Chondrocyte (in vitro differentiated cells): ENCODE data around the gene CDCA7. TPM values are rescaled to one million over a fixed set of nuclear protein-coding genes. Genes with fewer than 3 reads are reported as not detected.
"Not testable (repeated sequence)": the region's sequence is repeated elsewhere in the genome, so short reads cannot be mapped to it uniquely, and the experiment has no call there.

Experiments
- DNase-seq: peaks from one replicate; pipeline ENCODE4 v3.0.0; 2021; ENCODE audit warnings: mixed read lengths, low spot score
- H3K27ac Mint-ChIP-seq: one replicate; pipeline ENCODE4 v1.8.0; 2021; ENCODE audit warnings: mild to moderate bottlenecking, moderate library complexity, mixed read lengths; ENCODE audit not compliant: unreplicated experiment
- H3K27me3 Mint-ChIP-seq: 2 replicates; pipeline ENCODE4 v1.8.0; 2021; ENCODE audit warnings: low read depth, mixed read lengths
- H3K36me3 Mint-ChIP-seq: 2 replicates; pipeline ENCODE4 v1.8.0; 2021; ENCODE audit warnings: low read depth, mixed read lengths
- H3K4me1 Mint-ChIP-seq: 2 replicates; pipeline ENCODE4 v1.8.0; 2021; ENCODE audit warnings: low read depth, mild to moderate bottlenecking, mixed read lengths
- H3K4me3 Mint-ChIP-seq: one replicate; pipeline ENCODE4 v1.8.0; 2021; ENCODE audit warnings: mild to moderate bottlenecking, moderate library complexity, mixed read lengths; ENCODE audit not compliant: unreplicated experiment
- H3K9me3 Mint-ChIP-seq: 2 replicates; pipeline ENCODE4 v1.8.0; 2021; ENCODE audit warnings: low read depth, mixed read lengths
- long read RNA-seq: library from polyadenylated mRNA; stranded (forward); transcript quantifications from one replicate; pipeline ENCODE4 v2.0.0, GENCODE V29; 2021
- total RNA-seq: library from RNA; stranded (reverse); gene quantifications from 3 replicates; pipeline ENCODE4 v1.2.1, GENCODE V29; 2021
- TF ChIP-seq, protein P1 (sequence below): fragments of 200-600 bp; sonication (generic); IDR thresholded peaks from 2 replicates; pipeline ENCODE4 v1.5.0; 2021; ENCODE audit warnings: antibody characterized with exemption, mild to moderate bottlenecking, moderate library complexity

The CDCA7 gene
- 5.4 to 8.7 TPM (median 5.9 TPM) in 3 replicates for total RNA-seq
- long read RNA-seq, transcript CDCA7-202 (9 exons, 2,500 nt), result major isoform, 6 of 10 reads
- long read RNA-seq, partial matches to known transcripts, result 0 of 10 reads
- long read RNA-seq, other reads (novel, unspliced or antisense), result 3 of 10 reads

DNA sequence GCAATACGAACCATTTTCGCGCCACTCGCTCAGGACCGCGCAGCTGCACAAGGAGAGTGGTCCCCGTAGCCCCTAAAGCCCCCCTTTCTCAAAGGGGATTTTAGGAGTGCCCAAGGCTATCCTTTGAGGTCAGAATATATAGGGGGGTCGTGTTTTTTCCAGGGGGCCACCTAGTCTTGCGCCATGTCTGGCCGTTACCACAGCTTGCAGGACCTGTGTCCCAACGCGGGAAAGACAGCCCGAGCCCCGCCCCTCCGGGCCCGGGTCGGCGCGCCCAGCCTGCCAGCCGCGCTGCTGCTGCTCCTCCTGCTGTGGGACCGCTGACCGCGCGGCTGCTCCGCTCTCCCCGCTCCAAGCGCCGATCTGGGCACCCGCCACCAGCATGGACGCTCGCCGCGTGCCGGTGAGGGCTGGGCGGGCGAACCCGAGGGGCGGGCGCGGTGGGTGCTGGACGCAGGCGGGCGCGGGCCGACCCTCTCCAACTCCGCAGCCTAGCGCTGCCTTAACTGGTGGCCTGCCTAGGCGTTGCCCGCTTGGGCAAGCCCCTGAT, at the start of gene CDCA7:
Gene CDCA7, plus strand, starts transcription at position 291 of the 550 bp plus-strand sequence. Its CDS starts 92 bp downstream, at position 383.
- TF ChIP-seq, protein P1, sequence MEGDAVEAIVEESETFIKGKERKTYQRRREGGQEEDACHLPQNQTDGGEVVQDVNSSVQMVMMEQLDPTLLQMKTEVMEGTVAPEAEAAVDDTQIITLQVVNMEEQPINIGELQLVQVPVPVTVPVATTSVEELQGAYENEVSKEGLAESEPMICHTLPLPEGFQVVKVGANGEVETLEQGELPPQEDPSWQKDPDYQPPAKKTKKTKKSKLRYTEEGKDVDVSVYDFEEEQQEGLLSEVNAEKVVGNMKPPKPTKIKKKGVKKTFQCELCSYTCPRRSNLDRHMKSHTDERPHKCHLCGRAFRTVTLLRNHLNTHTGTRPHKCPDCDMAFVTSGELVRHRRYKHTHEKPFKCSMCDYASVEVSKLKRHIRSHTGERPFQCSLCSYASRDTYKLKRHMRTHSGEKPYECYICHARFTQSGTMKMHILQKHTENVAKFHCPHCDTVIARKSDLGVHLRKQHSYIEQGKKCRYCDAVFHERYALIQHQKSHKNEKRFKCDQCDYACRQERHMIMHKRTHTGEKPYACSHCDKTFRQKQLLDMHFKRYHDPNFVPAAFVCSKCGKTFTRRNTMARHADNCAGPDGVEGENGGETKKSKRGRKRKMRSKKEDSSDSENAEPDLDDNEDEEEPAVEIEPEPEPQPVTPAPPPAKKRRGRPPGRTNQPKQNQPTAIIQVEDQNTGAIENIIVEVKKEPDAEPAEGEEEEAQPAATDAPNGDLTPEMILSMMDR, result peak; percentile 46
- Mint-ChIP-seq H3K4me1 (peaks cover 15% of the 10 kb centered on the region), H3K4me3 (peak within 1 kb of the TSS; percentile 87), H3K9me3 (no peaks in the 10 kb centered on the region), H3K36me3 (no peaks in the 10 kb centered on the region), H3K27me3 (peaks cover 5% of the 10 kb centered on the region), H3K27ac (peak within 1 kb of the TSS; percentile 84)
- no peak for DNase-seq

DNA sequence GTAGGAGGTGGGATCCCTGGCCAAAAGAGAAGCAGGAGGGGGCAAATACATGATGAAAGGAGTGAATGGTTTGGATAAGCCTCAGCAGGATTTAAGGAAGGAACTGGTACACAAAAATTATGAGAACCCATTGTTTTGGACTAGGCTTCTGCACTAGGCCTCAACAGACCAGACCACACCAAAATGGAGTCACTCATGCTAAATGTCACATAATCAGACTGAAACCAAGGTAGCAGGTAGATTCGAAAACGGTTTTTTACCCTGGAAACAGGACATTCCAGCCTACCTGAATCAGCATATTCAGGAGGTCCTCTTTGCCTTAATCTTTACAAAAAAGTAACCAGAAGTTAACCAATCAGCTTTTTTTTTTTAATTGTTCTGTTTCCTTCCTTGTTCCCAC, 49.4 kb upstream of the CDCA7 start:
- peaks cover 14% of the 10 kb centered on the region for H3K9me3 Mint-ChIP-seq
- TF ChIP-seq, protein P1, result no peak
- no peak overlapping the region for H3K27ac Mint-ChIP-seq
- no peaks in the 10 kb centered on the region for H3K36me3 Mint-ChIP-seq
- no peaks in the 10 kb centered on the region for H3K27me3 Mint-ChIP-seq
- DNase-seq, result no peak
- H3K4me1 Mint-ChIP-seq, result no peaks in the 10 kb centered on the region
- H3K4me3 Mint-ChIP-seq, result no peak overlapping the region

DNA sequence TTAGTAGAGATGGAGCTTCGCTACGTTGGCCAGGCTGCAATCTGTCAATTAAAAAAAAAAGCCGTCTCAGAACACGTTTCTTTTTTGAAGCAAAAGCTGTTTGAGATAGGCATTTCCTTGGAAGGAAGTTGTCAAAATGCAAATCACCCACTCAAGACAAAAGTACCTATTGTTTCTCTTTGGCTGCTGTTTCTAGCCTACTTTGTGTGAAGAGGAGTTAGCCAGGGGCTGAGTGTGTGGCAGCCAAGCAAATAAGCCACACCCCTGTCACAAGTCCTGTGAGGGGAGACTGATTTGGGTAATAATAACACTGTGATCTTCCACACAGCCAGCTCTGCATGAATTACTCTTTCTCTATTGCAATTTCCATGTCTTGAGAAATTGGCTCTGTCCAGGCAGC, 47.4 kb upstream of the CDCA7 start:
- H3K27ac Mint-ChIP-seq, result no peak overlapping the region
- TF ChIP-seq, protein P1, result no peak
- no peaks in the 10 kb centered on the region for H3K4me1 Mint-ChIP-seq
- no peak overlapping the region for H3K4me3 Mint-ChIP-seq
- no peaks in the 10 kb centered on the region for H3K36me3 Mint-ChIP-seq
- no peaks in the 10 kb centered on the region for H3K27me3 Mint-ChIP-seq
- no peak for DNase-seq
- H3K9me3 Mint-ChIP-seq, result no peaks in the 10 kb centered on the region

DNA sequence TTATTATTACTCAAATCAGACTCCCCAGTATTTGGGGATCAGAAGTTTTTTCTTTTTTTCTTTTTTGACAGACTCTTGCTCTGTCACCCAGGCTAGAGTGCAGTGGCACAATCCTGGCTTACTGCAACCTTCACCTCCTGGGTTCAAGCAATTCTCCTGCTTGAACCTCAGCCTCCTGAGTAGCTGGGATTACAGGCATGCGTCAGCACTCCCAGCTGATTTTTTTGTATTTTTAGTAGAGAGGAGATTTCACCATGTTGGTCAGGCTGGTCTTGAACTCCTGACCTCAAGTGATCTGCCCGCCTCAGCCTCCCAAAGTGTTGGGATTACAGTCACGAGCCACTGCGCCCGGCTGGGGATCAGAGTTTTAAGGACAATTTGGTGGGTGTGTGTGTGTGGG, 45.3 kb upstream of the CDCA7 start:
- H3K27ac Mint-ChIP-seq, H3K4me1 Mint-ChIP-seq, H3K36me3 Mint-ChIP-seq, H3K9me3 Mint-ChIP-seq, H3K4me3 Mint-ChIP-seq, H3K27me3 Mint-ChIP-seq, DNase-seq: not testable (repeated sequence)

DNA sequence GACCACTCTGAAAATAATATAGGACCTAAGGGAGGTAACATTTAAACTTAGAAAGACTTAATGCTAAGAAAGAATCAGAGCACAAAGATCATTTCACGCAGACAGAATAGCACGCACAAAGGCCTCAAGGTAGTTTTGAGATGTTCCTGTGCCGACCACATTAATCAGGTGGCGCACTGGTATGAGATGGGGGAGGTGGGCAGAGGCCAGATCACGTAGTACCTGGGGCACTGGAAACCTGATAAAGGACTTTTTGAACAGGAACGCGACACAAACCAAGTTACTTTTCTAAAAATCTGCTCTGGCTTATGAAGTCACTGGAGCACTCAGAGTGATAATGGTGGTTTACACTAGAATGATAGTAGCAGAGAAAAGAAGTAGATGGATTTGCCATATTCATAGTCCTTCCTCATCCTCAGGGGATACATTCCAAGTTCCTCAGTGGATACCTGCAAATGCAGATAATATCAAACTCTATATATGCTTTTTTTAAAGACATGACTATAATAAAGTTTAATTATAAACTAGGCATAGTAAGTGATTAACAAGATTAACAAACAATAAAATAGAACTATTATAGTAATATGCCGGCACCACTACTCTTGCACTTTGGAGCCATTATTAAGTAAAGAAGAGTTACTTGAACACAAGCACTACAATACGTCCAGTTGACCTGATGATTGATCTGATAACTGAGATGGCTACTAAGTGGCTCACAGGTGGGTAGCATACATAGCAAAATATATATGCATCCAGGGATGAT, 42.6 kb upstream of the CDCA7 start:
- H3K4me3 Mint-ChIP-seq, result no peak overlapping the region
- TF ChIP-seq, protein P1, result no peak
- H3K27me3 Mint-ChIP-seq, result no peaks in the 10 kb centered on the region
- H3K9me3 Mint-ChIP-seq, result peaks cover 3% of the 10 kb centered on the region
- no peaks in the 10 kb centered on the region for H3K36me3 Mint-ChIP-seq
- H3K27ac Mint-ChIP-seq, result no peak overlapping the region
- no peaks in the 10 kb centered on the region for H3K4me1 Mint-ChIP-seq
- DNase-seq, result no peak
